Stimulated activated CD4-positive, alpha-beta T cell treated with anti-CD3 and anti-CD28 coated beads, Interleukin-1b, Interleukin-23, amount 100 ng/mL, for 4 hours (primary cell): ENCODE data around the gene ERN2.
A peak's percentile ranks its signal among the peaks of the same experiment; 100 is the strongest.

ENCODE experiments used
- DNase-seq, 2 donors: peaks; one replicate each; pipeline ENCODE4 v3.0.0-alpha.2; 2020; ENCODE audit warnings: low read depth in 2 of 2

The ERN2 gene

GRCh38 chr16:23640615-23640930 lies 72.4 kb downstream of the ERN2 start:
- DNase-seq, result peak; percentile 13 to 26
